Endothelial cell of umbilical vein (primary cell): ENCODE measurements around the gene CHGA. TPM values are rescaled to one million over a fixed set of nuclear protein-coding genes. Genes with fewer than 3 reads are reported as not detected.

ENCODE experiments used
- BruUV-seq: library from RNA; stranded (reverse); fragments of 400-500 nt; replicated peaks from 2 replicates; lab custom pipeline; 2021; lab: Mats Ljungman, UMichigan
- CTCF ChIA-PET: fragments of 300-600, 350-600 bp; sonication (Branson Sonifier 250); formaldehyde crosslinking; loops from one replicate; lab custom pipeline; 2021; ENCODE audit warnings: antibody characterized with exemption, inconsistent platforms; lab: Charles Lee
- POLR2A ChIA-PET: fragments of 300-600, 350-600 bp; sonication (Branson Sonifier 250); formaldehyde crosslinking; loops from one replicate; lab custom pipeline; 2021; ENCODE audit warnings: antibody characterized with exemption, inconsistent platforms; lab: Charles Lee
- DNase-seq: peaks from one replicate; pipeline ENCODE4 v3.0.0-alpha.2; 2011; ENCODE audit warnings: low read depth, low spot score
- FAIRE-seq: peaks from 2 replicates; lab custom pipeline; 2011; peaks lifted over from hg19 to GRCh38; lab: Jason Lieb, UNC
- H2AFZ ChIP-seq: 2 replicates; pipeline ENCODE4 v1.6.0; 2012; ENCODE audit warnings: low read depth, low read length, control low read depth, inconsistent platforms
- H3K27ac ChIP-seq: 2 replicates; pipeline ENCODE4 v1.5.1; 2011; ENCODE audit warnings: low read depth, mild to moderate bottlenecking, control low read depth, low read length, moderate library complexity; ENCODE audit not compliant: insufficient read depth
- H3K27me3 ChIP-seq, 2 experiments: 2 replicates each; pipeline versions ENCODE4 v1.6.0 to v1.6.1; 2011; ENCODE audit warnings: low read length in 2 of 2, mixed read lengths in 1 of 2; ENCODE audit not compliant: control insufficient read depth in 2 of 2, insufficient read depth in 2 of 2
- H3K36me3 ChIP-seq, 2 experiments: 2 replicates in 1 of 2; 3 replicates in 1 of 2; pipeline ENCODE4 v1.5.1; 2011; ENCODE audit warnings: low read length in 2 of 2, mild to moderate bottlenecking in 1 of 2, moderate library complexity in 1 of 2; ENCODE audit not compliant: control insufficient read depth in 2 of 2, insufficient read depth in 2 of 2; ENCODE audit errors: extremely low read depth in 1 of 2
- H3K4me1 ChIP-seq: 3 replicates; pipeline ENCODE4 v1.5.1; 2011; ENCODE audit warnings: mild to moderate bottlenecking, low read length; ENCODE audit not compliant: control insufficient read depth, insufficient read depth; ENCODE audit errors: extremely low read depth
- H3K4me2 ChIP-seq: 2 replicates; pipeline ENCODE4 v1.6.1; 2011; ENCODE audit warnings: low read length, control low read depth, mixed read lengths; ENCODE audit not compliant: insufficient read depth
- H3K4me3 ChIP-seq, 3 experiments: fragments of 200-600 bp in 1 of 3; sonication (generic), shearing (Covaris generic) in 1 of 3; replicated peaks in 1 of 3; 2 replicates each; pipeline ENCODE4 v1.5.1; 2011 to 2016; ENCODE audit warnings: control low read depth in 3 of 3, low read length in 3 of 3, mild to moderate bottlenecking in 2 of 3, inconsistent platforms in 1 of 3, low read depth in 1 of 3, moderate library complexity in 1 of 3; ENCODE audit not compliant: insufficient read depth in 1 of 3
- H3K79me2 ChIP-seq: 2 replicates; pipeline ENCODE4 v1.6.0; 2012; ENCODE audit warnings: low read length, inconsistent platforms; ENCODE audit not compliant: control insufficient read depth, insufficient read depth
- H3K9ac ChIP-seq: replicated peaks from 2 replicates; pipeline ENCODE3; 2011; ENCODE audit warnings: low read length, control low read depth; ENCODE audit not compliant: insufficient read depth; ENCODE audit errors: extremely low read depth
- H3K9me1 ChIP-seq: replicated peaks from 3 replicates; pipeline ENCODE4 v1.6.0; 2011; ENCODE audit warnings: mild to moderate bottlenecking, low read length; ENCODE audit not compliant: control insufficient read depth, insufficient read depth; ENCODE audit errors: extremely low read depth
- H3K9me3 ChIP-seq: replicated peaks from 2 replicates; pipeline ENCODE4 v1.5.1; 2012; ENCODE audit warnings: low read length, inconsistent platforms; ENCODE audit not compliant: control insufficient read depth, insufficient read depth
- H4K20me1 ChIP-seq: replicated peaks from 2 replicates; pipeline ENCODE3; 2011; ENCODE audit warnings: mild to moderate bottlenecking, low read length; ENCODE audit not compliant: control insufficient read depth, insufficient read depth; ENCODE audit errors: extremely low read depth
- CTCF ChIP-seq, 2 donors: IDR thresholded peaks; 1 replicate in 1 of 2; 2 replicates in 1 of 2; pipeline ENCODE4 v1.5.1; 2011; ENCODE audit warnings: low read length in 2 of 2, mild to moderate bottlenecking in 2 of 2, moderate library complexity in 2 of 2, control low read depth in 1 of 2, inconsistent platforms in 1 of 2, low read depth in 1 of 2; ENCODE audit not compliant: insufficient read depth in 1 of 2; ENCODE audit errors: extremely low read depth in 1 of 2
- EZH2 ChIP-seq: IDR thresholded peaks from 2 replicates; pipeline ENCODE4 v1.6.1; 2012; ENCODE audit warnings: borderline replicate concordance, low read depth, mild to moderate bottlenecking, moderate library complexity, low read length, inconsistent platforms; ENCODE audit not compliant: severe bottlenecking
- FOS ChIP-seq: IDR thresholded peaks from 2 replicates; pipeline ENCODE4 v1.6.1; 2011; ENCODE audit warnings: mild to moderate bottlenecking, low read length, moderate library complexity, borderline replicate concordance; ENCODE audit not compliant: insufficient read depth
- GATA2 ChIP-seq: IDR thresholded peaks from 2 replicates; pipeline ENCODE4 v1.7.0; 2011; ENCODE audit warnings: low read depth, mild to moderate bottlenecking, moderate library complexity, mixed read lengths, low read length; ENCODE audit not compliant: insufficient read length, insufficient read depth
- JUN ChIP-seq: IDR thresholded peaks from 2 replicates; pipeline ENCODE4 v1.6.1; 2011; ENCODE audit warnings: borderline replicate concordance, low read depth; ENCODE audit not compliant: insufficient read length, insufficient read depth
- MAX ChIP-seq: IDR thresholded peaks from 2 replicates; pipeline ENCODE4 v1.6.1; 2011; ENCODE audit not compliant: insufficient read depth, insufficient read length
- MYC ChIP-seq: IDR thresholded peaks from one replicate; pipeline ENCODE4 v1.6.1; 2011; ENCODE audit warnings: mild to moderate bottlenecking, low read depth, low read length
- POLR2A ChIP-seq: IDR thresholded peaks from 2 replicates; pipeline ENCODE4 v1.6.1; 2012; ENCODE audit warnings: low read depth, mild to moderate bottlenecking, control low read depth, low read length
- POLR2AphosphoS5 ChIP-seq: IDR thresholded peaks from 2 replicates; pipeline ENCODE4 v1.6.1; 2012; ENCODE audit warnings: low read depth, mild to moderate bottlenecking, control low read depth, low read length, moderate library complexity; ENCODE audit not compliant: insufficient read depth
- dilution Hi-C: fragments of 300-500 bp; cut with MboI; formaldehyde crosslinking; loops from one replicate; pipeline ENCODE4 v1.15.0; 2019; ENCODE audit warnings: low sequenced_read_pairs; ENCODE audit not compliant: extremely low pct_ligation_motif_present
- intact Hi-C: fragments of 100-400 bp; cut with micrococcal nuclease; formaldehyde crosslinking; loops from one replicate; pipeline ENCODE4 v1.10.0; 2022
- polyA plus RNA-seq, 4 experiments: library from polyadenylated mRNA; depleted of rRNA in 3 of 4; stranded (reverse) in 3 of 4; unstranded in 1 of 4; fragments of >200 nt; gene quantifications; 2 replicates each; pipeline versions ENCODE4 v1.2.1 to v1.2.3, GENCODE V29; 2011 to 2012; ENCODE audit warnings: missing spikeins in 1 of 4
- total RNA-seq: library from RNA; stranded (reverse); gene quantifications from 2 replicates; pipeline ENCODE4 v1.2.3, GENCODE V29; 2021

The CHGA gene
- total and polyA plus RNA-seq, 2 donors (not counting 3 experiments of a cell fraction or from before 2014, with no cell fraction given) = not detected

GRCh38 chr14:92971601-92972180, 48.7 kb downstream of the CHGA start:
- intact Hi-C loops = loop anchor here (5.0 kb wide), 1 partner anchor 141 kb away; no protein-coding TSS in a partner anchor
- BruUV-seq = no TSS peak
- no peaks in the 10 kb centered on the region for H3K4me1 ChIP-seq

More at GRCh38 chr14:92971601-92972180, 48.7 kb downstream of the CHGA start:
- H4K20me1 ChIP-seq = no peaks in the 10 kb centered on the region
- H2AFZ ChIP-seq = no peak overlapping the region
- no peaks in the 10 kb centered on the region for H3K36me3 ChIP-seq
- no peaks in the 10 kb centered on the region for H3K9me3 ChIP-seq
- H3K4me2 ChIP-seq = no peak overlapping the region
- no peak overlapping the region for H3K27ac ChIP-seq
- POLR2A ChIA-PET = no interaction called here
- no peak for FAIRE-seq
- no peak overlapping the region for H3K9ac ChIP-seq
- no peaks in the 10 kb centered on the region for H3K27me3 ChIP-seq
- no peak for DNase-seq
- CTCF ChIA-PET = no interaction called here
- no peaks in the 10 kb centered on the region for H3K9me1 ChIP-seq
- H3K79me2 ChIP-seq = no peaks in the 10 kb centered on the region
- H3K4me3 ChIP-seq = no peak overlapping the region
- dilution Hi-C loops = loop anchor here (25.0 kb wide), 1 partner anchor 166 kb away; no protein-coding TSS in a partner anchor
- no peak for TF ChIP-seq EZH2
- no peak for TF ChIP-seq GATA2
- no peak for TF ChIP-seq MYC
- TF ChIP-seq JUN = no peak
- TF ChIP-seq MAX = no peak
- TF ChIP-seq CTCF (IDR thresholded peaks at IDR 0.05; ENCODE audit: extremely low read depth in 1 of 2, insufficient read depth in 1 of 2, low read depth in 1 of 2, low read length in 2 of 2) = no peak
- TF ChIP-seq FOS = no peak
- no peak for TF ChIP-seq POLR2A
- TF ChIP-seq POLR2AphosphoS5 = no peak
